ENCODE measurements around the gene ALG12. TPM values are rescaled to one million over a fixed set of nuclear protein-coding genes. Genes with fewer than 3 reads are reported as not detected.

The ALG12 gene
- total RNA-seq, 2 experiments from 2014 or later = 19.2 to 21.2 TPM

GRCh38 chr22:49907807-49908206 is 10.4 kb downstream of the ALG12 start:
- POLR2A ChIA-PET = no interaction called here
- CTCF ChIA-PET = no interaction called here

- ChIA-PET CTCF (no interaction called here), POLR2A (no interaction called here)
Measured at GRCh38 chr22:49906799-49907290, 11.4 kb downstream of the ALG12 start.

- CTCF ChIA-PET = no interaction called here
- POLR2A ChIA-PET = no interaction called here
Measured at GRCh38 chr22:49906071-49906798, 12.0 kb downstream of the ALG12 start.

GRCh38 chr22:49905465-49905864 is 12.8 kb downstream of the ALG12 start:
- CTCF ChIA-PET = no interaction called here
- POLR2A ChIA-PET = no interaction called here

- POLR2A ChIA-PET = no interaction called here
- CTCF ChIA-PET = no interaction called here
Measured at GRCh38 chr22:49904040-49904369, 14.2 kb downstream of the ALG12 start.

GRCh38 chr22:49903322-49904039 is 14.8 kb downstream of the ALG12 start:
- POLR2A ChIA-PET = no interaction called here
- CTCF ChIA-PET = no interaction called here

- ChIA-PET CTCF (no interaction called here), POLR2A (no interaction called here)
Measured at GRCh38 chr22:49901457-49901856, 16.8 kb downstream of the ALG12 start.

- CTCF ChIA-PET = no interaction called here
- POLR2A ChIA-PET = no interaction called here
Measured at GRCh38 chr22:49900441-49901230, 17.6 kb downstream of the ALG12 start.

GRCh38 chr22:49899530-49899929 is 18.7 kb downstream of the ALG12 start:
- ChIA-PET POLR2A (no interaction called here), CTCF (no interaction called here)

- ChIA-PET POLR2A (no interaction called here), CTCF (interaction anchor here (0.7 kb wide), 1 partner anchor 270 kb away, joined by 7 read pairs; no protein-coding TSS in a partner anchor)
Measured at GRCh38 chr22:49897015-49897684, 21.1 kb downstream of the ALG12 start.

GRCh38 chr22:49896201-49896600 is 22.0 kb downstream of the ALG12 start:
- CTCF ChIA-PET = no interaction called here
- POLR2A ChIA-PET = no interaction called here

GRCh38 chr22:49894322-49895054 is 23.8 kb downstream of the ALG12 start:
- ChIA-PET CTCF (no interaction called here), POLR2A (no interaction called here)

GRCh38 chr22:49893025-49893424 is 25.2 kb downstream of the ALG12 start:
- POLR2A ChIA-PET = no interaction called here

GRCh38 chr22:49892226-49892899 is 25.9 kb downstream of the ALG12 start:
- ChIA-PET POLR2A (interaction anchor here (0.7 kb wide), 1 partner anchor 166 kb away, joined by 9 read pairs; no protein-coding TSS in a partner anchor), CTCF (interaction anchor here (0.7 kb wide), 2 partner anchors 26 to 224 kb away, joined by 3 to 4 read pairs; no protein-coding TSS in a partner anchor)

More at GRCh38 chr22:49893025-49893424, 25.2 kb downstream of the ALG12 start:
- CTCF ChIA-PET = no interaction called here

GRCh38 chr22:49889071-49889470 is 29.2 kb downstream of the ALG12 start:
- CTCF ChIA-PET = no interaction called here
- POLR2A ChIA-PET = no interaction called here

GRCh38 chr22:49887702-49888101 is 30.5 kb downstream of the ALG12 start:
- CTCF ChIA-PET = no interaction called here
- POLR2A ChIA-PET = interaction anchor here (0.6 kb wide), 1 partner anchor 33 kb away, joined by 3 read pairs; no protein-coding TSS in a partner anchor

GRCh38 chr22:49887064-49887451 is 31.2 kb downstream of the ALG12 start:
- ChIA-PET CTCF (interaction anchor here (1.0 kb wide), 1 partner anchor 26 kb away, joined by 3 read pairs; no protein-coding TSS in a partner anchor), POLR2A (interaction anchor here (0.6 kb wide), 1 partner anchor 33 kb away, joined by 3 read pairs; no protein-coding TSS in a partner anchor)

- CTCF ChIA-PET = interaction anchor here (1.0 kb wide), 1 partner anchor 25 kb away, joined by 3 read pairs; no protein-coding TSS in a partner anchor
- POLR2A ChIA-PET = no interaction called here
Measured at GRCh38 chr22:49886346-49887063, 31.7 kb downstream of the ALG12 start.
